HepG2 (cell line): ENCODE measurements around the gene MBD3L5. TPM values are rescaled to one million over a fixed set of nuclear protein-coding genes. Genes with fewer than 3 reads are reported as not detected.

Experiments
- BHLHE40 ChIP-seq: IDR thresholded peaks from 2 replicates; pipeline ENCODE4 v1.6.1; 2011; ENCODE audit warnings: low read length, improper control_type of control experiment
- HNF4A ChIP-seq: sonication (generic); formaldehyde crosslinking; IDR thresholded peaks from 2 replicates; pipeline ENCODE4 v1.4.0; 2020; ENCODE audit warnings: missing genetic modification reagents
- IRF9 ChIP-seq: sonication (generic); formaldehyde crosslinking; IDR thresholded peaks from 2 replicates; pipeline ENCODE4 v1.8.0; 2022; ENCODE audit warnings: missing genetic modification reagents, mild to moderate bottlenecking, borderline replicate concordance
- JUNB ChIP-seq: sonication (generic); formaldehyde crosslinking; IDR thresholded peaks from 2 replicates; pipeline ENCODE4 v1.8.0; 2022; ENCODE audit warnings: missing genetic modification reagents, mild to moderate bottlenecking, borderline replicate concordance
- MLLT10 ChIP-seq: sonication (generic); formaldehyde crosslinking; IDR thresholded peaks from 2 replicates; pipeline ENCODE4 v1.4.0; 2020; ENCODE audit warnings: missing genetic modification reagents
- ONECUT2 ChIP-seq: sonication (generic); formaldehyde crosslinking; IDR thresholded peaks from 2 replicates; pipeline ENCODE4 v1.4.0; 2020; ENCODE audit warnings: missing genetic modification reagents
- RELA ChIP-seq: sonication (generic); formaldehyde crosslinking; IDR thresholded peaks from 2 replicates; pipeline ENCODE4 v1.4.0; 2020; ENCODE audit warnings: missing genetic modification reagents
- RFXANK ChIP-seq: IDR thresholded peaks from 2 replicates; pipeline ENCODE4 v1.6.1; 2016
- ZBTB3 ChIP-seq: sonication (generic); formaldehyde crosslinking; IDR thresholded peaks from 2 replicates; pipeline ENCODE4 v1.4.0; 2020; ENCODE audit warnings: low read depth, mild to moderate bottlenecking, moderate library complexity, missing genetic modification reagents, borderline replicate concordance
- ZFY ChIP-seq: sonication (generic); formaldehyde crosslinking; IDR thresholded peaks from 2 replicates; pipeline ENCODE4 v1.4.0; 2020; ENCODE audit warnings: missing genetic modification reagents
- ZNF207 ChIP-seq: fragments of 450-650 bp; IDR thresholded peaks from 2 replicates; pipeline ENCODE4 v1.6.1; 2016; ENCODE audit warnings: antibody characterized with exemption, borderline replicate concordance
- ZNF768 ChIP-seq: sonication (generic); formaldehyde crosslinking; IDR thresholded peaks from 2 replicates; pipeline ENCODE4 v1.4.0; 2020; ENCODE audit warnings: missing genetic modification reagents
- polyA plus RNA-seq, 8 experiments: library from polyadenylated mRNA; depleted of rRNA in 3 of 8; stranded (reverse) in 7 of 8; unstranded in 1 of 8; fragments of >200 nt; fragmentation: Illumina TruSeq in 4 of 8; extraction: Trizol in 4 of 8; gene quantifications; 2 replicates each; pipeline versions ENCODE4 v1.2.1 to v1.2.3, GENCODE V29; 2011 to 2016; ENCODE audit warnings: low read depth in 4 of 8, missing spikeins in 1 of 8, mixed read lengths in 1 of 8; ENCODE audit not compliant: insufficient read depth in 1 of 8
- total RNA-seq, 5 experiments: library from RNA; depleted of rRNA; stranded (reverse); fragments of >200 nt; fragmentation: Illumina TruSeq; extraction: Trizol; gene quantifications; 2 replicates each; pipeline ENCODE4 v1.2.3, GENCODE V29; 2016; ENCODE audit warnings: low read depth in 1 of 5
- TF ChIP-seq, protein P1 (sequence below): sonication (generic); formaldehyde crosslinking; IDR thresholded peaks from 2 replicates; pipeline ENCODE4 v1.4.0; 2020; ENCODE audit warnings: mild to moderate bottlenecking, missing genetic modification reagents
- TF ChIP-seq, protein P2 (sequence below): sonication (generic); formaldehyde crosslinking; IDR thresholded peaks from 2 replicates; pipeline ENCODE4 v1.8.0; 2022; ENCODE audit warnings: missing genetic modification reagents, mild to moderate bottlenecking, moderate library complexity, borderline replicate concordance
- TF ChIP-seq, protein P3 (sequence below): sonication (generic); formaldehyde crosslinking; IDR thresholded peaks from 2 replicates; pipeline ENCODE4 v1.5.0; 2020; ENCODE audit warnings: missing genetic modification reagents
- TF ChIP-seq, protein P4 (sequence below): sonication (generic); formaldehyde crosslinking; IDR thresholded peaks from 2 replicates; pipeline ENCODE4 v1.5.0; 2020; ENCODE audit warnings: missing genetic modification reagents

Gene MBD3L5
- total and polyA plus RNA-seq, 2 of the 13 experiments (the other 11 are each of a cell fraction or from before 2014, with no cell fraction given), result not detected

GRCh38 chr19:7069042-7069903, 38.9 kb downstream of the MBD3L5 start, which contains the start of gene ZNF557 (continued):
- TF ChIP-seq, protein P1, sequence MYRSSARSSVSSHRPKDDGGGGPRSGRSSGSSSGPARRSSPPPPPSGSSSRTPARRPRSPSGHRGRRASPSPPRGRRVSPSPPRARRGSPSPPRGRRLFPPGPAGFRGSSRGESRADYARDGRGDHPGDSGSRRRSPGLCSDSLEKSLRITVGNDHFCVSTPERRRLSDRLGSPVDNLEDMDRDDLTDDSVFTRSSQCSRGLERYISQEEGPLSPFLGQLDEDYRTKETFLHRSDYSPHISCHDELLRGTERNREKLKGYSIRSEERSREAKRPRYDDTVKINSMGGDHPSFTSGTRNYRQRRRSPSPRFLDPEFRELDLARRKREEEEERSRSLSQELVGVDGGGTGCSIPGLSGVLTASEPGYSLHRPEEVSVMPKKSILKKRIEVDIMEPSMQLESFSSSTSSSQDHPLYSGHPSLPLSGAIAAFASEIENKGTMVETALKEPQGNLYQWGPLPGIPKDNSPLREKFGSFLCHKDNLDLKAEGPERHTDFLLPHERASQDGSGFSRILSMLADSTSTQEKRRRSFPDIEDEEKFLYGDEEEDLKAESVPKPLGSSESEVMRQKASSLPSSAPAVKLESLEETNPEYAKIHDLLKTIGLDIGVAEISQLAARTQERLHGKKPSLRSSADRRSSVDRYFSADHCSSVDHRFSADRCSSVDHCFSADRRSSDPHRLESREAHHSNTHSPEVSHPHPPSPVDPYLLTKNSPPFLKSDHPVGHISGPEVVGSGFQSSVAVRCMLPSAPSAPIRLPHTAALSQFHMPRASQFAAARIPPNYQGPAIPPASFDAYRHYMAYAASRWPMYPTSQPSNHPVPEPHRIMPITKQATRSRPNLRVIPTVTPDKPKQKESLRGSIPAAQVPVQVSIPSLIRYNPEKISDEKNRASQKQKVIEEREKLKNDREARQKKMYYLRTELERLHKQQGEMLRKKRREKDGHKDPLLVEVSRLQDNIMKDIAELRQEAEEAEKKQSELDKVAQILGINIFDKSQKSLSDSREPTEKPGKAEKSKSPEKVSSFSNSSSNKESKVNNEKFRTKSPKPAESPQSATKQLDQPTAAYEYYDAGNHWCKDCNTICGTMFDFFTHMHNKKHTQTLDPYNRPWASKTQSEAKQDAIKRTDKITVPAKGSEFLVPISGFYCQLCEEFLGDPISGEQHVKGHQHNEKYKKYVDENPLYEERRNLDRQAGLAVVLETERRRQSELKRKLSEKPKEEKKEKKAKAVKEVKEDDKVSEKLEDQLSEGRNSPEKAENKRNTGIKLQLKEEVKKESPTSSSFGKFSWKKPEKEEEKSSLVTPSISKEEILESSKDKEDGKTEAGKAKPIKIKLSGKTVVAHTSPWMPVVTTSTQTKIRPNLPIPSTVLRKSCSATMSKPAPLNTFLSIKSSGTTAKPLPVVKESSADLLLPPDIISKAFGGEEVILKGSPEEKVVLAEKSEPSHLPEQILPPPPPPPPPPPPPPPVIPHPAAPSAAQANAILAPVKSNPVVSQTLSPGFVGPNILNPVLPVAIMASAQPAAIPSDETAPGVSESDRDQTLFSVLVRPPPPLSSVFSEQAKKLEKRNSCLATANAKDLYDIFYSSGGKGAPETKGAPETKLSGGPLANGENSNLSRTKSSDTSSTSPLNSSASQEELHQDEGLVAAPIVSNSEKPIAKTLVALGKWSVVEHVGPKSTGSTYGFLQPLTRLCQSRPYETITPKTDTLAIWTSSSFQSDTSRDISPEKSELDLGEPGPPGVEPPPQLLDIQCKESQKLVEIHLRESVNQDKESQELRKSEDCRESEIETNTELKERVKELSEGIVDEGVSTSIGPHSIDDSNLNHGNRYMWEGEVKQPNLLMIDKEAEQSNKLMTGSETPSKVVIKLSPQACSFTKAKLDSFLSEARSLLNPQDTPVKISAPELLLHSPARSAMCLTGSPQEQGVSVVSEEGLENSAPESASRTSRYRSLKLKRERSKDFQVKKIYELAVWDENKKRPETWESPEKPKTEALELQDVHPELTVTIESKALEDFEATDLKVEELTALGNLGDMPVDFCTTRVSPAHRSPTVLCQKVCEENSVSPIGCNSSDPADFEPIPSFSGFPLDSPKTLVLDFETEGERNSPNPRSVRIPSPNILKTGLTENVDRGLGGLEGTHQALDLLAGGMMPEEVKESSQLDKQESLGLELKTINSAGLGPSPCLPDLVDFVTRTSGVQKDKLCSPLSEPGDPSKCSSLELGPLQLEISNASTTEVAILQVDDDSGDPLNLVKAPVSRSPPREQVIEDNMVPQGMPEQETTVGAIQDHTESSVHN (CRISPR knock-in tag), result no peak; the same call in 1 of the 2 replicates
- TF ChIP-seq, protein P2, sequence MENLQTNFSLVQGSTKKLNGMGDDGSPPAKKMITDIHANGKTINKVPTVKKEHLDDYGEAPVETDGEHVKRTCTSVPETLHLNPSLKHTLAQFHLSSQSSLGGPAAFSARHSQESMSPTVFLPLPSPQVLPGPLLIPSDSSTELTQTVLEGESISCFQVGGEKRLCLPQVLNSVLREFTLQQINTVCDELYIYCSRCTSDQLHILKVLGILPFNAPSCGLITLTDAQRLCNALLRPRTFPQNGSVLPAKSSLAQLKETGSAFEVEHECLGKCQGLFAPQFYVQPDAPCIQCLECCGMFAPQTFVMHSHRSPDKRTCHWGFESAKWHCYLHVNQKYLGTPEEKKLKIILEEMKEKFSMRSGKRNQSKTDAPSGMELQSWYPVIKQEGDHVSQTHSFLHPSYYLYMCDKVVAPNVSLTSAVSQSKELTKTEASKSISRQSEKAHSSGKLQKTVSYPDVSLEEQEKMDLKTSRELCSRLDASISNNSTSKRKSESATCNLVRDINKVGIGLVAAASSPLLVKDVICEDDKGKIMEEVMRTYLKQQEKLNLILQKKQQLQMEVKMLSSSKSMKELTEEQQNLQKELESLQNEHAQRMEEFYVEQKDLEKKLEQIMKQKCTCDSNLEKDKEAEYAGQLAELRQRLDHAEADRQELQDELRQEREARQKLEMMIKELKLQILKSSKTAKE, result no peak
- no peak for TF ChIP-seq RELA
- peak; percentile 81 for TF ChIP-seq ZFY (CRISPR knock-in tag)
- TF ChIP-seq BHLHE40, result no peak
- TF ChIP-seq ZNF768 (CRISPR knock-in tag), result peak; percentile 36; the same call in 1 of the 2 replicates
- no peak for TF ChIP-seq RFXANK
- no peak for TF ChIP-seq ONECUT2 (CRISPR knock-in tag)
- TF ChIP-seq, protein P3, sequence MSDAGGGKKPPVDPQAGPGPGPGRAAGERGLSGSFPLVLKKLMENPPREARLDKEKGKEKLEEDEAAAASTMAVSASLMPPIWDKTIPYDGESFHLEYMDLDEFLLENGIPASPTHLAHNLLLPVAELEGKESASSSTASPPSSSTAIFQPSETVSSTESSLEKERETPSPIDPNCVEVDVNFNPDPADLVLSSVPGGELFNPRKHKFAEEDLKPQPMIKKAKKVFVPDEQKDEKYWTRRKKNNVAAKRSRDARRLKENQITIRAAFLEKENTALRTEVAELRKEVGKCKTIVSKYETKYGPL (CRISPR knock-in tag), result no peak
- TF ChIP-seq ZNF207, result no peak
- no peak for TF ChIP-seq ZBTB3 (CRISPR knock-in tag)
- no peak for TF ChIP-seq MLLT10 (CRISPR knock-in tag)
- TF ChIP-seq IRF9, result no peak; the same call in 1 of the 2 replicates
- TF ChIP-seq, protein P4, sequence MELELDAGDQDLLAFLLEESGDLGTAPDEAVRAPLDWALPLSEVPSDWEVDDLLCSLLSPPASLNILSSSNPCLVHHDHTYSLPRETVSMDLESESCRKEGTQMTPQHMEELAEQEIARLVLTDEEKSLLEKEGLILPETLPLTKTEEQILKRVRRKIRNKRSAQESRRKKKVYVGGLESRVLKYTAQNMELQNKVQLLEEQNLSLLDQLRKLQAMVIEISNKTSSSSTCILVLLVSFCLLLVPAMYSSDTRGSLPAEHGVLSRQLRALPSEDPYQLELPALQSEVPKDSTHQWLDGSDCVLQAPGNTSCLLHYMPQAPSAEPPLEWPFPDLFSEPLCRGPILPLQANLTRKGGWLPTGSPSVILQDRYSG, result 0 out of 2 replicates have a peak, but pooled peaks have one; percentile 57
- no peak for TF ChIP-seq HNF4A (CRISPR knock-in tag)
- TF ChIP-seq JUNB (CRISPR knock-in tag), result no peak
